GM10248 (cell line): ENCODE results near the gene AZGP1.
"Not testable (repeated sequence)": the region's sequence is repeated elsewhere in the genome, so short reads cannot be mapped to it uniquely, and the experiment has no call there.

Experiments
- CTCF ChIA-PET: fragments of 300-600 bp; sonication (Branson Sonifier 250); formaldehyde crosslinking; extraction: SDS; loops from one replicate; lab custom pipeline; 2021; ENCODE audit warnings: antibody characterized with exemption; lab: Yijun Ruan, JAX
- POLR2A ChIA-PET: fragments of 350-650 bp; sonication (Branson Sonifier 250); formaldehyde crosslinking; extraction: SDS; loops from one replicate; lab custom pipeline; 2020; ENCODE audit warnings: antibody characterized with exemption; lab: Yijun Ruan, JAX
- DNase-seq: peaks from one replicate; pipeline ENCODE4 v3.0.0; 2012; ENCODE audit errors: extremely low spot score
- TF ChIP-seq, protein P1 (sequence below): IDR thresholded peaks from 2 replicates; pipeline ENCODE4 v1.5.1; 2012; ENCODE audit warnings: mild to moderate bottlenecking, low read depth; ENCODE audit errors: extremely low read depth, missing control alignments, control extremely low read depth

AZGP1 gene

DNA sequence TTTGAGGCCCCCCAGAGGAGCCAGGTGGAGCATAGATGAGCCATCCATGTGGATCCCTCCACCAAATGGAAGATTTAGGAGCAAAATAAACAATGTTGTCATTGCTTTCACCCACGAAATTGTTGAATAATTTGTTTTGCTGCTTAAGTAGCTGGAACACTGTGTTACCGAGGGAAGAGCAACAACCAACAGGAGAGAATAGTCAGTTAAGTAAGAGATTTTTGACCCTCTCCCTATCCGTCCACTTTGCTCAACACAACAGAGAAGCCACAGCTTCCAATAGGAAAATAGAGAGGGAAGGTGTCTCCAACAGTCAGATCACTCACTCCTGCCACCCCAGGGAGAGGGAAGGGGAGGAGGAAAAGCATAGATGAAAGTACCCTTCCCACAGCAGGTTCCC is 35.7 kb upstream of the AZGP1 start:
- DNase-seq, result no peak
- TF ChIP-seq, protein P1, sequence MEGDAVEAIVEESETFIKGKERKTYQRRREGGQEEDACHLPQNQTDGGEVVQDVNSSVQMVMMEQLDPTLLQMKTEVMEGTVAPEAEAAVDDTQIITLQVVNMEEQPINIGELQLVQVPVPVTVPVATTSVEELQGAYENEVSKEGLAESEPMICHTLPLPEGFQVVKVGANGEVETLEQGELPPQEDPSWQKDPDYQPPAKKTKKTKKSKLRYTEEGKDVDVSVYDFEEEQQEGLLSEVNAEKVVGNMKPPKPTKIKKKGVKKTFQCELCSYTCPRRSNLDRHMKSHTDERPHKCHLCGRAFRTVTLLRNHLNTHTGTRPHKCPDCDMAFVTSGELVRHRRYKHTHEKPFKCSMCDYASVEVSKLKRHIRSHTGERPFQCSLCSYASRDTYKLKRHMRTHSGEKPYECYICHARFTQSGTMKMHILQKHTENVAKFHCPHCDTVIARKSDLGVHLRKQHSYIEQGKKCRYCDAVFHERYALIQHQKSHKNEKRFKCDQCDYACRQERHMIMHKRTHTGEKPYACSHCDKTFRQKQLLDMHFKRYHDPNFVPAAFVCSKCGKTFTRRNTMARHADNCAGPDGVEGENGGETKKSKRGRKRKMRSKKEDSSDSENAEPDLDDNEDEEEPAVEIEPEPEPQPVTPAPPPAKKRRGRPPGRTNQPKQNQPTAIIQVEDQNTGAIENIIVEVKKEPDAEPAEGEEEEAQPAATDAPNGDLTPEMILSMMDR, result no peak
- ChIA-PET CTCF (interaction anchor here (1.3 to 2.7 kb wide), 3 partner anchors 14 to 99 kb away, joined by 4 to 6 read pairs (median 5); no protein-coding TSS in a partner anchor), POLR2A (no interaction called here)

DNA sequence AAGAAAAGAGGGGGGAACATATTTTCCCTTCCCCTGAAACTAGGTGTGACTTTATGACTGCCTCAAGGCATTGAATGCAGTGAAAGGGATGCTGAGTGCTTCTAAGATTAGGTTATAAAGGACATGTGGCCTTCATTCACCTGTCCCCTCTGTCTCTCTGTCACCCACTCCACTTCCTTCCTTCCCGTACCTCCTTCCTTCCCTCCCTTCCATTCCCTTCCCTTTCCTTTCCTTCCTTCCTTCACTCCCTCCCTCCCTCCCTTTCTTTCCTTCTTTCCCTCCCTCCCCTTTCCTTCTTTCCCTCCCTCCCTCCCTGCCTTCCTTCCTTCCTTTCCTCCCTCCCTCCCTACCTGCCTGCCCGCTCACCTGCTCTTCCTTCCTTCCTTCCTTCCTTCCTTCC is 35.1 kb upstream of the AZGP1 start:
- POLR2A ChIA-PET, result no interaction called here
- no peak for DNase-seq
- TF ChIP-seq, protein P1, result no peak
- CTCF ChIA-PET, result interaction anchor here (1.3 to 2.7 kb wide), 2 partner anchors 13 to 98 kb away, joined by 5 to 6 read pairs; no protein-coding TSS in a partner anchor

DNA sequence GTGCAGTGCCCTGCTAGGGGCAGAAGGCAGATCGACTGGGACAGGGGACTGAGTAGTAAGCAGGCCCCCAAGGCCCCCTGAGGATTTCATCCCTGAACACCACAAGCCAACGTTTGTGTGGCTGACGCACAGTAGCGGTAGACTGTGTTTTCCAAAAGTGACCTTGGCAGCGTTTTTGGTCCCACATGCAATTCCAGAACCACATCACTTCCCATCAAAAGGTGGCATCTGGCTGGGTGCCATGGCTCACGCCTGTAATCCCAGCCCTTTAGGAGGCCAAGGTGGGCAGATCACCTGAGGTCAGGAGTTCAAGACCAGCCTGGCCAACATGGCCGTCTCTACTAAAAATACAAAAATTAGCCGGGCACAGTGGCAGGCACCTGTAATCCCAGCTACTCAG is 34.1 kb upstream of the AZGP1 start:
- POLR2A ChIA-PET, DNase-seq, CTCF ChIA-PET: not testable (repeated sequence)

GRCh38 chr7:100008525-100008924 is 32.7 kb upstream of the AZGP1 start:
- CTCF ChIA-PET, result interaction anchor here (1.0 to 1.8 kb wide), 4 partner anchors 8 to 45 kb away, joined by 3 to 5 read pairs (median 4); no protein-coding TSS in a partner anchor
- POLR2A ChIA-PET, result no interaction called here
- TF ChIP-seq, protein P1, result no peak
- DNase-seq, result no peak

DNA sequence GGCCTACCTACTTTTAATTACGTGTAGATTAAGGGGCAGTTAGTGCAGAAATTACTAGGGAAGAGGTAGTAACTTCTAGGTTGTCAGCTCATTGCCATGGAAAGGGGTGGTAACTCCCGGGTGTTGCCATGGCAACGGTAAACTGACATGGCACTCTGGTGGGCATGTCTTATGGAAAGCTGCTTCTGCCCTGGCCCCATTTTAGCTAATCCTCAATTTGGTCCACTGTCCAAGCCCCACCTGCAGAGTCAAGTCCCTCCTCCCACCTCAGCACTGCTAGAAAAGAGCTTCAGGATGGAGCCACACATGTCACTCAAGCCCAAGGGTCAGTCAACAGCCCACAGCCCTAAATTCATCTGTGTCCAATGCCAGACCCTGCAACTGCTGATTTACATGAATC is 32.1 kb upstream of the AZGP1 start:
- CTCF ChIA-PET, result interaction anchor here (1.0 to 1.8 kb wide), 4 partner anchors 9 to 46 kb away, joined by 3 to 5 read pairs (median 4); no protein-coding TSS in a partner anchor

GRCh38 chr7:100003711-100004661 is 28.2 kb upstream of the AZGP1 start:
- TF ChIP-seq, protein P1, result no peak
- DNase-seq, result no peak
- ChIA-PET POLR2A (interaction anchor here (0.5 kb wide), 1 partner anchor 50 kb away, joined by 4 read pairs; no protein-coding TSS in a partner anchor), CTCF (interaction anchor here (0.9 to 5.4 kb wide), 6 partner anchors 10 to 128 kb away, joined by 3 to 27 read pairs (median 4); partner anchors contain the start of gene ZKSCAN1)

More for the DNA sequence above, 32.1 kb upstream of the AZGP1 start:
- POLR2A ChIA-PET, result no interaction called here
- TF ChIP-seq, protein P1, result no peak
- no peak for DNase-seq
